Activated gamma-delta T cell (primary cell): ENCODE measurements around the gene DNAJC15.
"Not testable (repeated sequence)": the region's sequence is repeated elsewhere in the genome, so short reads cannot be mapped to it uniquely, and the experiment has no call there.

Experiments
- DNase-seq: peaks from one replicate; lab custom pipeline; 2025; lab: John Stamatoyannopoulos, UW

Gene DNAJC15

GRCh38 chr13:43003729-43004128 lies 19.7 kb upstream of the DNAJC15 start:
- DNase-seq: no peak

- DNase-seq: no peak
Measured at GRCh38 chr13:43005460-43006236, 17.7 kb upstream of the DNAJC15 start.

GRCh38 chr13:43006893-43007631 lies 16.3 kb upstream of the DNAJC15 start:
- DNase-seq: no peak

DNA sequence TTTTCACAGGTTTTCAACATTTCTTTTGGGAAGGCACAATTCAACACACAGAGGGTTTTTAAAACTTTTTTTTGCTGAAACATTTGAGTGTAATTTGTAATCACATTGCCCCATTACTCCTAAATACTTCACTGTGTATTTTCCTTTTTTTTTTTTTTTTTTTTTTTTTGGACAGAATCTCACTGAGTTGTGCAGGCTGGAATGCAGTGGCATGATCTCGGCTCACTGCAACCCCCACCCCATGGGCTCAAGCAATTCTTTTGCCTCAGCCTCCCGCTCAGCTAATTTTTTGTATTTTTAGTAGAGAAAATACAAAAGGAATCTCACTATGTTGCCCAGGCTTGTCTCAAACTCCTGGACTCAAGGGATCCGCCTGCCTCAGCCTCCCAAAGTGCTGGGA lies 14.8 kb upstream of the DNAJC15 start:
- no peak for DNase-seq

DNA sequence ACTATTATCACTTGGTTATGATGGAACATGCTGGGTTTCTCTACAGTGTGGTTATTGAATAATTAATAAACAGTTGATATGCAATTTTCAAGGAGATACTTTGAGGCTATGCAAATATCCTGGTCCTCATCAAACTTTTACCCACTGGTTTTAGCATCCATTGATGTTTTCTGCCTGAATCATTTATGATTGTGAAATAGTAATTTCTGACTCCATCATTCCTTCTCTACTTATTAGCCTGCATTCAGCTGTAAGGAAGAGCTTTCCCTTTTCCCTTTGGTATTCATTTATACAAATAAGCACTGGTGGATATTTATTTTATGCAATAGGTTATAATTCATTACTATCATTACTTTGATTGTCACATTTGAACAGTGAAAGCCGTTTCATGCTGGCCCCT lies 13.9 kb upstream of the DNAJC15 start:
- DNase-seq: no peak

GRCh38 chr13:43014162-43014561 lies 9.2 kb upstream of the DNAJC15 start:
- DNase-seq: no peak

DNA sequence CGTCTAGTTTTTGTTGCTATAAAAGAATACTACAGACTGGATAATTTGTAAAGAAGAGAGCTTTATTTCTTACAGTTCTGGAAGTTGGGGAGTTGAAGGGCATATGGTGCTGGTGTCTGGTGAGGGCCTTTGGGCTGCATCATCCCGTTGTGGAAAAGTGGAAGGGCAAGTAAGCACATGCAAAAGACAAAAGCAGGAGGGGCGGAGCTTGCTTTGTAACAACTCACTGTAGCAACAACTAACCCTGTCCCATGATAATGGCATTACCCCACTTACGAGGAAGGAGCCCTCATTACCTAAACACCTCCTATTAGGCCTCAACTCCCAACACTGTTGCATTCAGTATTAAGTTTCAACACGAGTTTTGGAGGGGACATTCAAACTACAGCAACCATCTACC lies 7.2 kb upstream of the DNAJC15 start:
- DNase-seq: no peak

GRCh38 chr13:43019811-43020210 lies 3.6 kb upstream of the DNAJC15 start:
- DNase-seq: no peak

DNA sequence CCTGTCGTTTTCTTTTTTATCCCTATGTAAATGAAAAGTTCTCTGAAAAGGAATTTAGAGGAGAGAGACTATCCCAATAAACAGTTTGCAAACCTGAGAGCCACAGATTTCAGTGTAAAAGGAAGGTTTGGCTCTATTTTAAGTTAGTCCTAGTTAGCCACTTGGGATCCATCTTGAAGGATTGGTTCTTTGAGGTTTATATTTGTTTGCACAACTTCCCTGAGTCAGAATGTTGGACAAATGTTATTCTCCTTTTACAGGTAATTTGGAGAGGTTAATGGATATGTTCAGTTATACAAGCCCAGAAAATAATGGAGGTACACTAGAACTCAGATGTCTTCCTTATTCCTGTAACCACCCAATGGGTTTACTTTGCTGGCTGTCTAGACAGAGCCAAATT lies 2.6 kb upstream of the DNAJC15 start:
- no peak for DNase-seq

GRCh38 chr13:43021926-43022670 lies 1.3 kb upstream of the DNAJC15 start:
- no peak for DNase-seq

DNA sequence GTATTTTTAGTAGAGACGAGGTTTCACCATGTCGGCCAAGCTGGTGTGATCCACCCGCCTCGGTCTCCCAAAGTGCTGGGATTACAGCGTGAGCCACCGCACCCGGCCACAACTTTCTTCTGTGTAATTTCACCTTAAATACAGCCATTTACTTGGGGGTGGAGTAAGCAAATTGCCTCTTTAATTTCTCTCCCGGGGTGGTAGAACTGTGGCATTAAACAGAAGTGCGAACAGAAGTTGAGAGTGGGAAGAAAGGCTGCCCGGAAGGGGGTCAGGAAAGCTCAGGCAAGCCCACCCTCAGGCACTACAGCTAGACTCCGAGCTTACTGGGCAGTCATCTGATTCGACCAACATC lies 475 bp upstream of the DNAJC15 start:
- DNase-seq: no peak

DNA sequence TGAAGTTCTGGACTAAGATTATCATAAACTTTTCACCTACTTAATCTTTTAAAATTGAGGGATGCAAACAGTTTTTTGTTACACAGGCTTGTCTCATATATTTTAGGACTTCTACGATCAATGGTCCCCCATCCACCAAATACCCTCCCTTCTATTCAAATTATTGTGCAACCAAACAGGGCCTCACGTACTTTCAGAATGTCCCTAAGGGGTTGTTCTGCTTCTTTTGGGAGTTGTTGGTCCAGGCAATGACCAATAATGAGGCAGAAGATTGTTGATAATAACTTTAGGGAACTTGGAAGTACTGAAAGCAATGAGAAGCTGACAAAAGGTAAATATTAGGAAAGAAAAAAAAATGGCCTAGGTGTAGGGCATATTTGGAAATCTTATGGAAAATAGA lies 2.9 kb downstream of the DNAJC15 start:
- no peak for DNase-seq

GRCh38 chr13:43030548-43030947 lies 7.2 kb downstream of the DNAJC15 start:
- DNase-seq: no peak

DNA sequence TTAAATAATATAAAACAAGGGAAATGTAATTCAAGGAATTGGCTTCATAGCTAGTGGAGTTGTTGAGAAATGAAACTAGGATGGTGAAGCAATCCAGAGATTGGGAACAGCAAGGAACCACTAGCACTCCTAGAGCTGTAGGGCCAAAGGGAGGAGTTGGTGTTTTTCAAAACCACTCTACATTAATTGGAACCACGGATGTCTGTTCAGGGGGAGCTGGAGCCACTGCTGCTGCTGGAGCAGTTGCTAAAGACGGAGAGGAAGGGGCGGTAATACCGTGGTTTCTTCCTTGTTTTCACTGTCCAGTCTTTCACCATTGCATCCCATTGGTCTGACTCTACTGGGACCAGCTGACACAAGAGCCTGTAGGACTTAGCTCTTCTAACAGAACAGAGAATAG lies 8.5 kb downstream of the DNAJC15 start:
- DNase-seq: no peak

- no peak for DNase-seq
Measured at GRCh38 chr13:43033038-43033437, 9.7 kb downstream of the DNAJC15 start.

- DNase-seq: no peak
Measured at GRCh38 chr13:43036351-43037250, 13.2 kb downstream of the DNAJC15 start.

GRCh38 chr13:43039966-43040365 lies 16.6 kb downstream of the DNAJC15 start:
- DNase-seq: no peak

DNA sequence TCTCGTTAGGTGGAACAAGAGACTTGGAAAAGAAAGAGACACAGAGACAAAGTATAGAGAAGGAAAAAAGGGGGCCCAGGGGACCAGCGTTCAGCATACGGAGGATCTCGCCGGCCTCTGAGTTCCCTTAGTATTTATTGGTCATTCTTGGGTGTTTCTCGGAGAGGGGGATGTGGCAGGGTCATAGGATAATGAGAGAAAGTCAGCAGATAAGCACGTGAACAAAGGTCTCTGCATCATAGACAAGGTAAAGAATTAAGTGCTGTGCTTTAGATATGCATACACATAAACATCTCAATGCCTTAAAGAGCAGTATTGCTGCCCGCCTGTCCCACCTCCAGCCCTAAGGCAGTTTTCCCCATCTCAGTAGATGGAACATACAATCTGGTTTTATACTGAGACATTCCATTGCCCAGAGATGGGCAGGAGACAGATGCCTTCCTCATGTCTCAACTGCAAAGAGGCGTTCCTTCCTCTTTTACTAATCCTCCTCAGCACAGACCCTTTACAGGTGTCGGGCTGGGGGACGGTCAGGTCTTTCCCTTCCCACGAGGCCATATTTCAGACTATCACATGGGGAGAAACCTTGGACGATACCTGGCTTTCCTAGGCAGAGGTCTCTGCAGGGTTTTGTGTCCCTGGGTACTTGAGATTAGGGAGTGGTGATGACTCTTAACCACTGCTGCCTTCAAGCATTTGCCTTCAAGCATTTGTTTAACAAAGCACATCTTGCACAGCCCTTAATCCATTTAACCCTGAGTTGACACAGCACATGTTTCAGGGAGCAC lies 17.4 kb downstream of the DNAJC15 start:
- DNase-seq: not testable (repeated sequence)

DNA sequence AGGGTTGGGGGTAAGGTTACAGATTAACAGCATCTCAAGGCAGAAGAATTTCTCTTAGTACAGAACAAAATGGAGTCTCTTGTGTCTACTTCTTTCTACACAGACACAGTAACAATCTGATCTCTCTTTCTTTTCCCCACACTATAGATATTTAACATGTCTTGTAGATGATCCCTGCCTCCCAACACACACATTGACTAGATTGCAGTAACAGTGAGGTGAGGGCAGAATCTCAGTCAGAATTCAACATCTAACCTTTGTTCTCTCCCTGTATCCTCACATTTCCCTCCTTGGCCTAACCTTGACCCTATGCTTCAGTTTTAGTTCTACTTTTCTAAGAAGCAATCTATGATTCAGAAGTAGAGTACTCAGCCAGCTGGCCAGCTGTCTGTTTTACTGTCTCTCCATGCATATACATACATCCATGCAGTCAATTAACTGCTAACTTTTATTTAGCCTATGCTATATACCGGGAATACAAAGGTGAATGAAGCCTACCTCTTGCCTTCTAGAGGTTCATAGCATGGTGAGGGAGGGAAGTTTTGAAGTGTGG lies 18.1 kb downstream of the DNAJC15 start:
- DNase-seq: no peak

DNA sequence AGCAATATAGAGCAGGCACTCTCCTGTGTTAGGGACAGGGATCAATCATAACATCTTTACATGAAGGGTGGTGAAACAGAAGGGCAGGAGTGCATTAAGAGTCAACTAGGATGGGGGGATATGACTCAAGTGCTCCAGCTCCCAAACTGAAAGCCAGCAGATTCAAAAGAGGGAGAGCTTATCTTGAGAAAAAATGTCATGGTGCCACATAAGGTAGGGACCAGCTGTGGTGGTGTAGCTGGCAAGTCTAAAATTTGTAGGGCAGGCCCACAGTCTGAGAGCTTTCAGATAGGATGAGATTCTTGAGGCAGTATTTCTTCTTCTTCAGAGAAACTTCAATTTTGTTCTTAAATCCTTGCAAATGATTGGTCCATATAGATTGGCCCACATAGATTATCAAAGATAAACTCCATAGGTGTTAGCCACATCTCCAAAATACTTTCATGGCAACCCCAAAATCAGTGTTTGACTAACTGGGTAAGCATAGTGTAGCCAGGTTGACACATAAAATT lies 19.1 kb downstream of the DNAJC15 start:
- no peak for DNase-seq
